ENCODE measurements around the gene NXN.
"Not testable (repeated sequence)": the region's sequence is repeated elsewhere in the genome, so short reads cannot be mapped to it uniquely, and the experiment has no call there.

DNA sequence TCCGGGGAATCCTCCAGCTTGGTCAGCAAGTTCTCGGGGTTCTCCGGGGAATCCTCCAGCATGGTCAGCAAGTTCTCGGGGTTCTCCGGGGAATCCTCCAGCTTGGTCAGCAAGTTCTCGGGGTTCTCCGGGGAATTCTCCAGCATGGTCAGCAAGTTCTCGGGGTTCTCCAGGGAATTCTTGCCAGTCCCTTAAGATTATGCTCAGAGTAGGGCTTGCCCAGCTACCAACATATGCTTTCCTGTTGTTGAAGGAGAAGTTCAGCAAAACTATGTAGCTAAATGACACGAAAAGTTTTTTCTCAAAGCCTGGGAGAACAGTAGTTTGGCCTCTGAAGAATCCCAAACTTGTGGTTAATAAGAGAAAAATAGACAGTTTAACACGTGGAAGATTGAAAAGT lies 112.3 kb downstream of the NXN start:
- TF ChIP-seq, protein P1, sequence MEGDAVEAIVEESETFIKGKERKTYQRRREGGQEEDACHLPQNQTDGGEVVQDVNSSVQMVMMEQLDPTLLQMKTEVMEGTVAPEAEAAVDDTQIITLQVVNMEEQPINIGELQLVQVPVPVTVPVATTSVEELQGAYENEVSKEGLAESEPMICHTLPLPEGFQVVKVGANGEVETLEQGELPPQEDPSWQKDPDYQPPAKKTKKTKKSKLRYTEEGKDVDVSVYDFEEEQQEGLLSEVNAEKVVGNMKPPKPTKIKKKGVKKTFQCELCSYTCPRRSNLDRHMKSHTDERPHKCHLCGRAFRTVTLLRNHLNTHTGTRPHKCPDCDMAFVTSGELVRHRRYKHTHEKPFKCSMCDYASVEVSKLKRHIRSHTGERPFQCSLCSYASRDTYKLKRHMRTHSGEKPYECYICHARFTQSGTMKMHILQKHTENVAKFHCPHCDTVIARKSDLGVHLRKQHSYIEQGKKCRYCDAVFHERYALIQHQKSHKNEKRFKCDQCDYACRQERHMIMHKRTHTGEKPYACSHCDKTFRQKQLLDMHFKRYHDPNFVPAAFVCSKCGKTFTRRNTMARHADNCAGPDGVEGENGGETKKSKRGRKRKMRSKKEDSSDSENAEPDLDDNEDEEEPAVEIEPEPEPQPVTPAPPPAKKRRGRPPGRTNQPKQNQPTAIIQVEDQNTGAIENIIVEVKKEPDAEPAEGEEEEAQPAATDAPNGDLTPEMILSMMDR (IDR thresholded peaks at IDR 0.05), result not testable (repeated sequence)
- not testable (repeated sequence) for TF ChIP-seq EZH2 (IDR thresholded peaks at IDR 0.05; ENCODE audit: borderline replicate concordance, insufficient read depth, low read depth, low read length, poor library complexity, severe bottlenecking)

Data from B cell (primary cell).